SK-N-SH treated with all-trans-retinoic acid at 6 μM for 48 hours (cell line): ENCODE data around the gene TMEM47.

Source experiments
- ATAC-seq: fragments of 200-7000 bp; cut with Tn5 transposase; 3 replicates; pipeline ENCODE4 v1.9.1; 2020; ENCODE audit warnings: mild to moderate bottlenecking, moderate library complexity
- ARNTL ChIP-seq: fragments of 450-650 bp; formaldehyde crosslinking; IDR thresholded peaks from 2 replicates; pipeline ENCODE4 v1.5.0; 2020; ENCODE audit warnings: low read depth, mild to moderate bottlenecking, moderate library complexity, borderline replicate concordance
- BACH2 ChIP-seq: fragments of 250-450 bp; sonication (Bioruptor Pico); IDR thresholded peaks from 2 replicates; pipeline ENCODE4 v1.9.0; 2021; ENCODE audit warnings: mild to moderate bottlenecking, borderline replicate concordance
- CSDC2 ChIP-seq: fragments of 250-450 bp; sonication (Bioruptor Pico); IDR thresholded peaks from 2 replicates; pipeline ENCODE4 v1.5.0; 2020; ENCODE audit warnings: mild to moderate bottlenecking, moderate library complexity
- ESRRG ChIP-seq: fragments of 250-450 bp; sonication (Bioruptor Pico); IDR thresholded peaks from 2 replicates; pipeline ENCODE4 v1.6.1; 2021; ENCODE audit warnings: mild to moderate bottlenecking
- GLIS3 ChIP-seq: fragments of 250-450 bp; sonication (Bioruptor Pico); IDR thresholded peaks from 2 replicates; pipeline ENCODE4 v1.5.0; 2020; ENCODE audit warnings: mild to moderate bottlenecking, moderate library complexity
- ISL1 ChIP-seq: fragments of 250-450 bp; sonication (Bioruptor Pico); IDR thresholded peaks from 2 replicates; pipeline ENCODE4 v2.1.2; 2022; ENCODE audit warnings: mild to moderate bottlenecking, moderate library complexity
- OSR1 ChIP-seq: fragments of 250-450 bp; sonication (Bioruptor Pico); IDR thresholded peaks from 2 replicates; pipeline ENCODE4 v1.8.0; 2022; ENCODE audit warnings: moderate library complexity, mild to moderate bottlenecking, inconsistent platforms
- PPARA ChIP-seq: fragments of 250-450 bp; sonication (Bioruptor Pico); IDR thresholded peaks from 2 replicates; pipeline ENCODE4 v1.5.0; 2020; ENCODE audit warnings: mild to moderate bottlenecking, borderline replicate concordance
- RARB ChIP-seq: fragments of 250-450 bp; sonication (Bioruptor Pico); IDR thresholded peaks from 2 replicates; pipeline ENCODE4 v1.8.0; 2021; ENCODE audit warnings: mild to moderate bottlenecking, moderate library complexity
- TCF4 ChIP-seq: fragments of 250-450 bp; sonication (Bioruptor Pico); IDR thresholded peaks from 2 replicates; pipeline ENCODE4 v1.8.0; 2021; ENCODE audit warnings: mild to moderate bottlenecking, moderate library complexity, borderline replicate concordance
- TOX ChIP-seq: fragments of 250-450 bp; sonication (Bioruptor Pico); IDR thresholded peaks from 2 replicates; pipeline ENCODE4 v1.8.0; 2021; ENCODE audit warnings: mild to moderate bottlenecking, moderate library complexity, borderline replicate concordance
- ZC3H10 ChIP-seq: fragments of 250-450 bp; sonication (Bioruptor Pico); IDR thresholded peaks from 2 replicates; pipeline ENCODE4 v1.5.1; 2021; ENCODE audit warnings: mild to moderate bottlenecking, moderate library complexity
- ZFP3 ChIP-seq: fragments of 250-450 bp; sonication (Bioruptor Pico); IDR thresholded peaks from 2 replicates; pipeline ENCODE4 v1.5.0; 2020; ENCODE audit warnings: mild to moderate bottlenecking, moderate library complexity
- ZFP30 ChIP-seq: fragments of 450-650 bp; formaldehyde crosslinking; IDR thresholded peaks from 2 replicates; pipeline ENCODE4 v1.5.0; 2022; ENCODE audit warnings: mild to moderate bottlenecking, moderate library complexity
- ZNF565 ChIP-seq: fragments of 450-650 bp; formaldehyde crosslinking; conservative IDR thresholded peaks from 2 replicates; pipeline ENCODE4 v1.5.0; 2020; ENCODE audit warnings: low read depth, mild to moderate bottlenecking, moderate library complexity
- ZNF70 ChIP-seq: fragments of 450-650 bp; formaldehyde crosslinking; IDR thresholded peaks from 2 replicates; pipeline ENCODE4 v1.5.0; 2020; ENCODE audit warnings: mild to moderate bottlenecking, moderate library complexity
- ZNF8 ChIP-seq: fragments of 450-650 bp; formaldehyde crosslinking; IDR thresholded peaks from 2 replicates; pipeline ENCODE4 v1.5.0; 2020; ENCODE audit warnings: mild to moderate bottlenecking, moderate library complexity
- TF ChIP-seq, protein P1 (sequence below): fragments of 250-450 bp; sonication (Bioruptor Pico); IDR thresholded peaks from 2 replicates; pipeline ENCODE4 v1.8.0; 2021; ENCODE audit warnings: low read depth, mild to moderate bottlenecking, moderate library complexity, borderline replicate concordance
- TF ChIP-seq, protein P2 (sequence below): fragments of 250-450 bp; sonication (Bioruptor Pico); IDR thresholded peaks from 2 replicates; pipeline ENCODE4 v1.5.0; 2020; ENCODE audit warnings: mild to moderate bottlenecking, moderate library complexity
- TF ChIP-seq, protein P3 (sequence below): fragments of 250-450 bp; sonication (Bioruptor Pico); IDR thresholded peaks from 2 replicates; pipeline ENCODE4 v1.8.0; 2020; ENCODE audit warnings: mild to moderate bottlenecking, moderate library complexity, borderline replicate concordance
- TF ChIP-seq, protein P4 (sequence below): fragments of 250-450 bp; sonication (Bioruptor Pico); IDR thresholded peaks from 2 replicates; pipeline ENCODE4 v1.5.1; 2021; ENCODE audit warnings: mild to moderate bottlenecking, moderate library complexity
- TF ChIP-seq, protein P5 (sequence below): fragments of 250-450 bp; sonication (Bioruptor Pico); IDR thresholded peaks from 2 replicates; pipeline ENCODE4 v1.5.1; 2020; ENCODE audit warnings: low read depth, mild to moderate bottlenecking, moderate library complexity

TMEM47 gene

DNA sequence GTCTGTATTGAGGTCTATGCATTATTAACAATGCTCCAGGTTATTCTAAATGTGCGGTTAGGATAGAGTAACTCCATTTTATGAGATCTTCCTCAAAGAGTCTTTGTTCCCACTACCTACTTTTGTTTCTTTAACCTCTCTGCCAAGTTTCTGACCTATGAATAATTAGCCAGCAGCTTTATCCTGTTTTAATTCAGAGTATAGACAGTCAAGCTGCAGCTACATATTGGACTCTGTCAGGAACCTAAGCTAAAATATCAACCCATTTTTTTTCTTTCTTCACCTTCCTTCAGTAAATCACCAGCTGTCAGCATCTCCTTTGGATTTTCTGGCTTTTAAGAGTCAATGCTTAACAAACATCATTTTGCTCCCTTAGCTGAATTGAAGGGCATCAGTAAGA lies 72.3 kb downstream of the TMEM47 start (continued):
- TF ChIP-seq PPARA (CRISPR knock-in tag), result no peak

DNA sequence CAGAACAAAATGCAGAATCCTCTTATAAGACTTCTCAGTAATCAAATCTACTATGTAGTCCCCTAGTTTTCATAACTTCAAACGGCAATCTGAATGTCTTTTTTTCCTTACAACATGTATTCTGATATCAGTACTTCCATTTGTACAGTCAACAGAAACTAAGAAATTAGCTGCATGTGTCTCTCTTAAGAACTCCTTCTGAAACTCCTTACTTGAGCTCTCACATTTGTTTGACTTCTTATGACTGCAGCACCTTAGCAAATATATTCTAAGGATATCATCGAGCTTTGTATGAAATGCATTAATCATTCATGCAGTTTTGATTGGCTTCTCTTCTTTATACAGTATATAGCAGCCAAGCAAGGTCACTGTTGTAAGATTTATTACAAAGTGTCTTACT lies 77.0 kb downstream of the TMEM47 start:
- TF ChIP-seq ZNF8 (no peak), GLIS3 (no peak), RARB (CRISPR knock-in tag) (no peak), ISL1 (CRISPR knock-in tag) (no peak), ESRRG (CRISPR knock-in tag) (no peak), TCF4 (CRISPR knock-in tag) (no peak), OSR1 (CRISPR knock-in tag) (no peak), ZNF70 (CRISPR knock-in tag) (no peak), ZFP30 (no peak), ZFP3 (CRISPR knock-in tag) (no peak)
- TF ChIP-seq, protein P1, sequence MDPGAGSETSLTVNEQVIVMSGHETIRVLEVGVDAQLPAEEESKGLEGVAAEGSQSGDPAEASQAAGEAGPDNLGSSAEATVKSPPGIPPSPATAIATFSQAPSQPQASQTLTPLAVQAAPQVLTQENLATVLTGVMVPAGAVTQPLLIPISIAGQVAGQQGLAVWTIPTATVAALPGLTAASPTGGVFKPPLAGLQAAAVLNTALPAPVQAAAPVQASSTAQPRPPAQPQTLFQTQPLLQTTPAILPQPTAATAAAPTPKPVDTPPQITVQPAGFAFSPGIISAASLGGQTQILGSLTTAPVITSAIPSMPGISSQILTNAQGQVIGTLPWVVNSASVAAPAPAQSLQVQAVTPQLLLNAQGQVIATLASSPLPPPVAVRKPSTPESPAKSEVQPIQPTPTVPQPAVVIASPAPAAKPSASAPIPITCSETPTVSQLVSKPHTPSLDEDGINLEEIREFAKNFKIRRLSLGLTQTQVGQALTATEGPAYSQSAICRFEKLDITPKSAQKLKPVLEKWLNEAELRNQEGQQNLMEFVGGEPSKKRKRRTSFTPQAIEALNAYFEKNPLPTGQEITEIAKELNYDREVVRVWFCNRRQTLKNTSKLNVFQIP (CRISPR knock-in tag), result no peak
- TF ChIP-seq, protein P2, sequence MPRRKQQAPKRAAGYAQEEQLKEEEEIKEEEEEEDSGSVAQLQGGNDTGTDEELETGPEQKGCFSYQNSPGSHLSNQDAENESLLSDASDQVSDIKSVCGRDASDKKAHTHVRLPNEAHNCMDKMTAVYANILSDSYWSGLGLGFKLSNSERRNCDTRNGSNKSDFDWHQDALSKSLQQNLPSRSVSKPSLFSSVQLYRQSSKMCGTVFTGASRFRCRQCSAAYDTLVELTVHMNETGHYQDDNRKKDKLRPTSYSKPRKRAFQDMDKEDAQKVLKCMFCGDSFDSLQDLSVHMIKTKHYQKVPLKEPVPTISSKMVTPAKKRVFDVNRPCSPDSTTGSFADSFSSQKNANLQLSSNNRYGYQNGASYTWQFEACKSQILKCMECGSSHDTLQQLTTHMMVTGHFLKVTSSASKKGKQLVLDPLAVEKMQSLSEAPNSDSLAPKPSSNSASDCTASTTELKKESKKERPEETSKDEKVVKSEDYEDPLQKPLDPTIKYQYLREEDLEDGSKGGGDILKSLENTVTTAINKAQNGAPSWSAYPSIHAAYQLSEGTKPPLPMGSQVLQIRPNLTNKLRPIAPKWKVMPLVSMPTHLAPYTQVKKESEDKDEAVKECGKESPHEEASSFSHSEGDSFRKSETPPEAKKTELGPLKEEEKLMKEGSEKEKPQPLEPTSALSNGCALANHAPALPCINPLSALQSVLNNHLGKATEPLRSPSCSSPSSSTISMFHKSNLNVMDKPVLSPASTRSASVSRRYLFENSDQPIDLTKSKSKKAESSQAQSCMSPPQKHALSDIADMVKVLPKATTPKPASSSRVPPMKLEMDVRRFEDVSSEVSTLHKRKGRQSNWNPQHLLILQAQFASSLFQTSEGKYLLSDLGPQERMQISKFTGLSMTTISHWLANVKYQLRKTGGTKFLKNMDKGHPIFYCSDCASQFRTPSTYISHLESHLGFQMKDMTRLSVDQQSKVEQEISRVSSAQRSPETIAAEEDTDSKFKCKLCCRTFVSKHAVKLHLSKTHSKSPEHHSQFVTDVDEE (CRISPR knock-in tag), result no peak
- TF ChIP-seq, protein P3, sequence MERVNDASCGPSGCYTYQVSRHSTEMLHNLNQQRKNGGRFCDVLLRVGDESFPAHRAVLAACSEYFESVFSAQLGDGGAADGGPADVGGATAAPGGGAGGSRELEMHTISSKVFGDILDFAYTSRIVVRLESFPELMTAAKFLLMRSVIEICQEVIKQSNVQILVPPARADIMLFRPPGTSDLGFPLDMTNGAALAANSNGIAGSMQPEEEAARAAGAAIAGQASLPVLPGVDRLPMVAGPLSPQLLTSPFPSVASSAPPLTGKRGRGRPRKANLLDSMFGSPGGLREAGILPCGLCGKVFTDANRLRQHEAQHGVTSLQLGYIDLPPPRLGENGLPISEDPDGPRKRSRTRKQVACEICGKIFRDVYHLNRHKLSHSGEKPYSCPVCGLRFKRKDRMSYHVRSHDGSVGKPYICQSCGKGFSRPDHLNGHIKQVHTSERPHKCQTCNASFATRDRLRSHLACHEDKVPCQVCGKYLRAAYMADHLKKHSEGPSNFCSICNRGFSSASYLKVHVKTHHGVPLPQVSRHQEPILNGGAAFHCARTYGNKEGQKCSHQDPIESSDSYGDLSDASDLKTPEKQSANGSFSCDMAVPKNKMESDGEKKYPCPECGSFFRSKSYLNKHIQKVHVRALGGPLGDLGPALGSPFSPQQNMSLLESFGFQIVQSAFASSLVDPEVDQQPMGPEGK (CRISPR knock-in tag), result no peak
- TF ChIP-seq, protein P4, sequence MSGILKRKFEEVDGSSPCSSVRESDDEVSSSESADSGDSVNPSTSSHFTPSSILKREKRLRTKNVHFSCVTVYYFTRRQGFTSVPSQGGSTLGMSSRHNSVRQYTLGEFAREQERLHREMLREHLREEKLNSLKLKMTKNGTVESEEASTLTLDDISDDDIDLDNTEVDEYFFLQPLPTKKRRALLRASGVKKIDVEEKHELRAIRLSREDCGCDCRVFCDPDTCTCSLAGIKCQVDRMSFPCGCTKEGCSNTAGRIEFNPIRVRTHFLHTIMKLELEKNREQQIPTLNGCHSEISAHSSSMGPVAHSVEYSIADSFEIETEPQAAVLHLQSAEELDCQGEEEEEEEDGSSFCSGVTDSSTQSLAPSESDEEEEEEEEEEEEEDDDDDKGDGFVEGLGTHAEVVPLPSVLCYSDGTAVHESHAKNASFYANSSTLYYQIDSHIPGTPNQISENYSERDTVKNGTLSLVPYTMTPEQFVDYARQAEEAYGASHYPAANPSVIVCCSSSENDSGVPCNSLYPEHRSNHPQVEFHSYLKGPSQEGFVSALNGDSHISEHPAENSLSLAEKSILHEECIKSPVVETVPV, result no peak
- no peak for ATAC-seq

DNA sequence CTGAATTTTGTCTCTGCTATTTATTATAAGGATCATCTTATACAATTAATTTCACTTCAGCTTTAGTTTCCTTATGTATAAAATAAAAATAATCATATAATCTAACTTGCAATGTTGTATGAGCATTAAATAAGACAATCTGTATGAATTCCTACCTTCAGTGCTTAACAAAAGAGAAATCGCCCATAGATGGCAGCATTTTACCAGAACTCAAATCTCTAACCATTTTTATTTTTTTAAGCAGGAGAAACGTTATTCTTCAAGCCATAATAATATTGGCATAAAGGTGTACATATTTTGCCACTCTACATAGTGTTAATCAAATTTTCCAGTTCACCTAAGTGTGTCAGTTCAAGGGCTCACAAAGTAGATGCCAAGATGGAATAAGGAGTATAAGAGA lies 78.8 kb downstream of the TMEM47 start:
- ATAC-seq, result peak; percentile 52; the same call in 2 of the 3 replicates
- TF ChIP-seq ZNF70 (CRISPR knock-in tag) (no peak), ESRRG (CRISPR knock-in tag) (no peak), ARNTL (no peak), OSR1 (CRISPR knock-in tag) (no peak), ZNF565 (CRISPR knock-in tag) (no peak), ZFP3 (CRISPR knock-in tag) (no peak), ZC3H10 (no peak), CSDC2 (CRISPR knock-in tag) (no peak), TOX (CRISPR knock-in tag) (no peak), ZNF8 (no peak), BACH2 (no peak), GLIS3 (no peak)
- TF ChIP-seq, protein P3 (CRISPR knock-in tag), result no peak
- TF ChIP-seq, protein P5, sequence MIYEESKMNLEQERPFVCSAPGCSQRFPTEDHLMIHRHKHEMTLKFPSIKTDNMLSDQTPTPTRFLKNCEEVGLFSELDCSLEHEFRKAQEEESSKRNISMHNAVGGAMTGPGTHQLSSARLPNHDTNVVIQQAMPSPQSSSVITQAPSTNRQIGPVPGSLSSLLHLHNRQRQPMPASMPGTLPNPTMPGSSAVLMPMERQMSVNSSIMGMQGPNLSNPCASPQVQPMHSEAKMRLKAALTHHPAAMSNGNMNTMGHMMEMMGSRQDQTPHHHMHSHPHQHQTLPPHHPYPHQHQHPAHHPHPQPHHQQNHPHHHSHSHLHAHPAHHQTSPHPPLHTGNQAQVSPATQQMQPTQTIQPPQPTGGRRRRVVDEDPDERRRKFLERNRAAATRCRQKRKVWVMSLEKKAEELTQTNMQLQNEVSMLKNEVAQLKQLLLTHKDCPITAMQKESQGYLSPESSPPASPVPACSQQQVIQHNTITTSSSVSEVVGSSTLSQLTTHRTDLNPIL (CRISPR knock-in tag), result no peak
- TF ChIP-seq, protein P4, result no peak
